Measurements from ENCODE around the gene MAP3K19. TPM values are rescaled to one million over a fixed set of nuclear protein-coding genes. Genes with fewer than 3 reads are reported as not detected.

Gene MAP3K19
- total RNA-seq, 1 experiment from 2014 or later = not detected

GRCh38 chr2:134944975-134945374, 102.3 kb downstream of the MAP3K19 start:
- Histone ChIP-seq H3K4me2 (ENCODE audit: low read length) (no peak overlapping the region), H3K9me2 (replicated peaks; ENCODE audit: low read length) (no peaks in the 10 kb centered on the region), H3K79me2 (ENCODE audit: low read length) (no peaks in the 10 kb centered on the region; the same call in 1 of the 2 replicates), H3F3A (ENCODE audit: low read length, unreplicated experiment) (no peaks in the 10 kb centered on the region), H3K9me3 (ENCODE audit: low read length) (no peaks in the 10 kb centered on the region), H3K27me3 (ENCODE audit: low read length) (no peaks in the 10 kb centered on the region), H2AFZ (ENCODE audit: low read length) (no peak overlapping the region), H4K20me1 (ENCODE audit: low read length) (peaks cover 3% of the 10 kb centered on the region; the same call in 1 of the 2 replicates), H3K4me1 (ENCODE audit: insufficient read depth, low read length) (no peaks in the 10 kb centered on the region), H3K4me3 (ENCODE audit: low read length) (no peak overlapping the region), H3K36me3 (ENCODE audit: low read depth, low read length) (peaks cover 70% of the 10 kb centered on the region), H3K27ac (ENCODE audit: low read length) (no peak overlapping the region), H3K9ac (ENCODE audit: low read length) (no peak overlapping the region)
- ChIA-PET CTCF (no interaction called here), POLR2A (ENCODE audit: unreplicated experiment) (no interaction called here)
- DNase-seq (no peak), ATAC-seq (no peak)
- intact Hi-C loops (cut with micrococcal nuclease) = no loop called here
- BruUV-seq (replicated peaks) = no TSS peak
- no peak for TF ChIP-seq CTCF (conservative IDR thresholded peaks at IDR 0.05; ENCODE audit: low read depth, low read length)
- TF ChIP-seq EZH2 (IDR thresholded peaks at IDR 0.05; ENCODE audit: low read length, unreplicated experiment) = no peak
- TF ChIP-seq EZH2phosphoT487 (IDR thresholded peaks at IDR 0.05; ENCODE audit: borderline replicate concordance, low read length) = no peak

- Histone ChIP-seq H3K36me3 (ENCODE audit: low read depth, low read length) (peaks cover 72% of the 10 kb centered on the region), H3K9me3 (ENCODE audit: low read length) (no peaks in the 10 kb centered on the region), H2AFZ (ENCODE audit: low read length) (no peak overlapping the region), H3K27ac (ENCODE audit: low read length) (no peak overlapping the region), H3K4me3 (ENCODE audit: low read length) (no peak overlapping the region), H3K9me2 (replicated peaks; ENCODE audit: low read length) (no peaks in the 10 kb centered on the region), H3F3A (ENCODE audit: low read length, unreplicated experiment) (no peaks in the 10 kb centered on the region), H3K9ac (ENCODE audit: low read length) (no peak overlapping the region), H3K79me2 (ENCODE audit: low read length) (peaks cover 4% of the 10 kb centered on the region; the same call in 1 of the 2 replicates), H3K27me3 (ENCODE audit: low read length) (no peaks in the 10 kb centered on the region), H4K20me1 (ENCODE audit: low read length) (peaks cover 6% of the 10 kb centered on the region; the same call in 1 of the 2 replicates), H3K4me2 (ENCODE audit: low read length) (no peak overlapping the region), H3K4me1 (ENCODE audit: insufficient read depth, low read length) (no peaks in the 10 kb centered on the region)
- DNase-seq (no peak), ATAC-seq (no peak)
- no TSS peak for BruUV-seq (replicated peaks)
- intact Hi-C loops (cut with micrococcal nuclease) = no loop called here
- CTCF ChIA-PET = no interaction called here
- TF ChIP-seq EZH2phosphoT487 (IDR thresholded peaks at IDR 0.05; ENCODE audit: borderline replicate concordance, low read length) = no peak
- no peak for TF ChIP-seq EZH2 (IDR thresholded peaks at IDR 0.05; ENCODE audit: low read length, unreplicated experiment)
- no peak for TF ChIP-seq CTCF (conservative IDR thresholded peaks at IDR 0.05; ENCODE audit: low read depth, low read length)
- POLR2A ChIA-PET (ENCODE audit: unreplicated experiment) = no interaction called here
Measured at GRCh38 chr2:134943540-134943939, 103.7 kb downstream of the MAP3K19 start.

GRCh38 chr2:134936691-134937090, 110.6 kb downstream of the MAP3K19 start:
- ATAC-seq (no peak), DNase-seq (no peak)
- no peak overlapping the region for H3K9ac ChIP-seq (ENCODE audit: low read length)
- no peak overlapping the region for H3K4me3 ChIP-seq (ENCODE audit: low read length)
- H3K4me1 ChIP-seq (ENCODE audit: insufficient read depth, low read length) = peaks cover 5% of the 10 kb centered on the region; the same call in 1 of the 2 replicates
- no peaks in the 10 kb centered on the region for H3K9me2 ChIP-seq (replicated peaks; ENCODE audit: low read length)
- H3K27ac ChIP-seq (ENCODE audit: low read length) = no peak overlapping the region
- POLR2A ChIA-PET (ENCODE audit: unreplicated experiment) = no interaction called here
- H2AFZ ChIP-seq (ENCODE audit: low read length) = no peak overlapping the region
- H3K36me3 ChIP-seq (ENCODE audit: low read depth, low read length) = peaks cover 53% of the 10 kb centered on the region
- H3K9me3 ChIP-seq (ENCODE audit: low read length) = no peaks in the 10 kb centered on the region
- peaks cover 52% of the 10 kb centered on the region for H4K20me1 ChIP-seq (ENCODE audit: low read length)
- no peak overlapping the region for H3K4me2 ChIP-seq (ENCODE audit: low read length)
- intact Hi-C loops (cut with micrococcal nuclease) = no loop called here
- CTCF ChIA-PET = no interaction called here
- no peaks in the 10 kb centered on the region for H3K27me3 ChIP-seq (ENCODE audit: low read length)
- peaks cover 65% of the 10 kb centered on the region for H3K79me2 ChIP-seq (ENCODE audit: low read length)
- no peak for TF ChIP-seq EZH2phosphoT487 (IDR thresholded peaks at IDR 0.05; ENCODE audit: borderline replicate concordance, low read length)
- no peak for TF ChIP-seq CTCF (conservative IDR thresholded peaks at IDR 0.05; ENCODE audit: low read depth, low read length)
- no peak for TF ChIP-seq EZH2 (IDR thresholded peaks at IDR 0.05; ENCODE audit: low read length, unreplicated experiment)
- BruUV-seq (replicated peaks) = no TSS peak
- H3F3A ChIP-seq (ENCODE audit: low read length, unreplicated experiment) = no peaks in the 10 kb centered on the region
